GM21360 (cell line): ENCODE results near the gene RNF40.

Source experiments
- ATAC-seq: cut with Tn5 transposase; IDR thresholded peaks from one replicate; pipeline ENCODE4 v1.9.1; 2021; ENCODE audit warnings: mild to moderate bottlenecking, moderate library complexity; ENCODE audit not compliant: unreplicated experiment

The RNF40 gene

GRCh38 chr16:30761928-30762902 lies at the start of gene RNF40, which contains the start of gene CFAP119:
Gene RNF40, plus strand, starts transcription at chr16:30762322. Its CDS starts 224 bp downstream, at chr16:30762546.
Gene CFAP119, minus strand, starts transcription at chr16:30762062. Its CDS starts 314 bp downstream, at chr16:30761748.
- ATAC-seq: peak; percentile 63

DNA sequence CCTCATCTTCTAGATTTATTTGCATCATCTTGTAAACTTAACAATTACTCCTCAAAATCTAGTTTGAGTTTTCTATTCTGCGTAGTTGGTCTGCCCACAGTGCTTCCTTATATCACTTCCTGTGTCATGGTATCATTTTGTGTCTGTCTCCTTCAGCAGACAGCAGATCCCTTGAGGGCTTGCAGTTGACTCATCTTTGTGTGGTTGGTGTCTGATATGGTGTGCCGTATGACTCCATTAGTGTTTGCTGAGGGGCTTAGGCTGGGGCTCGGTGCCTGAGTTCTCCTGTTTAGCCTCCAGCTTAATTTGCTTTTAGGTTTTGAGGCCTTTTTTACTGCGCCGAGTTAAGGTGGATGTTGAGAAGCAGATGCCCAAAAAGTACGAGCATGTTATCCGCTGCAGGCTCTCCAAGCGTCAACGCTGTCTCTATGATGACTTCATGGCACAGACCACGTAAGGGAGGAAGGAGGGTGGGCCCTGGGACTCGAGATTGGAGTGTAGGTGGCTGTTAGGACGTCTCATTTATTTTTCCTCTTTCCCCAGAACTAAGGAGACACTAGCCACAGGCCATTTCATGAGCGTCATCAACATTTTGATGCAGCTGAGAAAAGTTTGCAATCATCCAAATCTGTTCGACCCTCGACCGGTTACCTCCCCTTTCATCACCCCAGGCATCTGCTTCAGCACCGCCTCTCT lies 46.2 kb upstream of the RNF40 start:
- ATAC-seq: no peak

- no peak for ATAC-seq
These were observed 42.0 kb upstream of the RNF40 start for GRCh38 chr16:30720086-30720485.

DNA sequence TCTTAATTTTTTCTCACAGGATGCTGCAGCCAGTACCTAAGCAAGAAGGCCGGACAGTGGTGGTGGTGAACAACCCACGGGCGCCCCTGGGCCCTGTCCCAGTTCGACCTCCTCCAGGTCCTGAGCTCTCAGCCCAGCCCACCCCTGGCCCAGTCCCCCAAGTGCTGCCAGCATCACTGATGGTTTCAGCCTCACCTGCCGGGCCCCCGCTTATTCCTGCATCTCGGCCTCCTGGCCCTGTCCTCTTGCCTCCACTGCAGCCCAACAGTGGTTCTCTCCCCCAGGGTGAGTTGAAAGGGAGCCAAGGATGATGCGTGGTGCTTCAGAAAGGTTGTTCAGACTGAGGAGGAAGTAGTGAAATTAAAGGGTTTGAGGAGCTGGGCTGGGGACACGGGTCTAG lies 41.4 kb upstream of the RNF40 start:
- no peak for ATAC-seq

DNA sequence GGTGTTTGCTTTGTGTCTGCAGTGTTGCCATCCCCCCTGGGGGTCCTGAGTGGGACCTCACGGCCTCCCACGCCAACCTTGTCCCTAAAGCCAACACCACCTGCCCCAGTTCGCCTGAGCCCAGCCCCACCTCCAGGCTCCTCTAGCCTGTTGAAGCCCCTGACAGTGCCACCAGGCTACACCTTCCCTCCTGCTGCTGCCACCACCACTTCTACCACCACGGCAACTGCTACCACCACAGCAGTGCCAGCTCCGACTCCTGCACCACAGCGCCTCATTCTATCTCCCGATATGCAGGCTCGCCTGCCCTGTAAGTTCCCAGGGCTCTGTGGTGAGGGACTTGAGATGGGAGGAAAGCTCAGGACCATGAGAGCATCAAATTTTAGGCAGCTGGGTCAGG lies 41.0 kb upstream of the RNF40 start:
- ATAC-seq: no peak

- ATAC-seq: no peak
These were observed 40.5 kb upstream of the RNF40 start for GRCh38 chr16:30721606-30722005.

DNA sequence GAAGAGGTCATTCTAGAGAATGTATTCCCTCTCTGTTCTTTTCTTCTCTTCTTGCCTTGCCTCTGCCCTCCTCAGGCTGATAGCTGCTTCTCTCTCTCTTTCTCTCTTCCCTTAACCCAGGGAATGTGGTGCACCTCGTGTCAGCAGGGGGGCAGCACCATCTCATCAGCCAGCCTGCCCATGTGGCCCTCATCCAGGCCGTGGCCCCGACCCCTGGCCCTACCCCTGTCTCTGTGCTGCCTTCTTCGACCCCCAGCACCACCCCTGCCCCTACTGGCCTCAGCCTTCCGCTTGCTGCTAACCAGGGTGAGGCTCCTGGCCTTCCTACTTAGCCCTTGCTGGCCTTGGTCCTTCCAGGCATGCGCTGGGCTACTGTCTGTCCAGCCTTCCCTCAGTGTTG lies 39.7 kb upstream of the RNF40 start:
- no peak for ATAC-seq

GRCh38 chr16:30722916-30723315 lies 39.2 kb upstream of the RNF40 start:
- ATAC-seq: no peak

DNA sequence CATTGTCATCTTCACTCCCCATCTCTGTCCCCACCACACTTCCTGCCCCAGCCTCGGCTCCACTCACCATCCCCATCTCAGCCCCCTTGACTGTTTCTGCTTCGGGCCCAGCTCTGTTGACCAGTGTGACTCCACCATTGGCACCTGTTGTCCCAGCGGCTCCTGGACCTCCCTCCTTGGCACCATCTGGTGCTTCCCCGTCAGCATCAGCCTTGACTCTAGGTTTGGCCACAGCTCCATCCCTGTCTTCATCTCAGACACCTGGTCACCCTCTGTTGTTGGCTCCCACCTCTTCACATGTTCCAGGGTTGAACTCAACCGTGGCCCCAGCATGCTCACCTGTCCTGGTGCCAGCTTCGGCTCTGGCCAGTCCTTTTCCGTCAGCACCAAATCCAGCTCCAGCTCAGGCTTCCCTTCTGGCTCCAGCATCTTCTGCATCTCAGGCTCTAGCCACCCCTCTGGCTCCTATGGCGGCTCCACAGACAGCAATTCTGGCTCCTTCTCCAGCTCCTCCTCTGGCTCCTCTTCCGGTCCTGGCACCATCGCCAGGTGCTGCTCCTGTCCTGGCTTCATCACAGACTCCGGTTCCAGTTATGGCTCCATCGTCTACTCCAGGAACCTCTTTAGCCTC lies 38.3 kb upstream of the RNF40 start:
- no peak for ATAC-seq

GRCh38 chr16:30724641-30725417 lies 37.3 kb upstream of the RNF40 start:
- ATAC-seq: no peak

DNA sequence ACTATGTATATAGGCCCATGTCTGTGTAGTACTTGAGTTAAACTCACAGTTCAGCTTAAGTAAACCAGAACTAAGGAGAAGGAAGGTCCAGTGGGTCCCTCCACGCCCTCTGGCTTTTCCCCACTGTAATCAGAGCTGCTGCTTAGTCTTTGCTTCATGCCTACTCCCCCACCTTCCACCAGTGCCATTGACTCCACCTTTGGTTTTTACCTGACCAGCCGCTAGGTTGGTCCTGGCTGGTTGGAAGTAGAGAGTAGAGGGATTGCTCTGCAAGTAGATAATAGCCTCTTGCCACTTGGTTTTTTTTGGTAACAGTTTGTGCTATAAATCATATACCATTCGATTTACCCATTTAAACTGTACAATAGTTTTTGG lies 36.7 kb upstream of the RNF40 start:
- no peak for ATAC-seq

DNA sequence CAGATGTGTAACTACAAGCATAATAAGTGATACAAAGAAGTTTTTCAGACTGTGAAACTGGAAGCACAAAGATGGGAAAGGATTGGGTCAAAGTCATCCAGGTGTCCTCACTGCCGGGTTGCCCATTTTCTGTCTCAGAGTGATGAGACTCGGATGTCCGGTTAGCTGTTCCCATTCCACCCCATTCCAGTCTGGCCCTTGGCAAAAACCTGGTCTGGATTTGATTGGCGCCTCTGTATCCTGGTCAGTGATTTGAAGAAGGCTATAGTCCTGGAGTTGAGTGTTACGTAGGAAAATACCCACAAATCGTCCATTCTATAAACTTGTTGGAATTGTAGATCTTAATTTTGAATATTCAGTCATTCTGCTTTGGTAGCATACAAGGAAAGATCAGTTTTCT lies 33.8 kb upstream of the RNF40 start:
- no peak for ATAC-seq

- no peak for ATAC-seq
These were observed 33.0 kb upstream of the RNF40 start for GRCh38 chr16:30728899-30729672.

DNA sequence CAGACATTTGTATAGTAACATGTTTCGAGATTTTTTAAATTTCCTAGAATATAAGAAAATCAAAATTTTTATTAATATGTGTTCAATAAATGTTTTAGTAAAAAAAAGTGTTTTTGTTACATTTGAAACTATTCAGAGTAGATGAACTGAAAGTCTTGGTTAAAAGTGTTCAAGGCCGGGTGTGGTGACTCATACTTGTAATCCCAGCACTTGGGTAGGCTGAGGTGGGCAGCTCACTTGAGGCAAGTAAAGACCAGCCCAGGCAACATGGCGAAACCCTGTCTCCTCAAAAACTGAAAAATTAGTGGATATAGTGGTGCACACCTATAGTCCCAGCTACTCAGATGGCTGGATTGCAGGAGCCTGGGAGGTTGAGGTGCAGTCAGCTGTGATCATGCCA lies 30.7 kb upstream of the RNF40 start:
- ATAC-seq: no peak

DNA sequence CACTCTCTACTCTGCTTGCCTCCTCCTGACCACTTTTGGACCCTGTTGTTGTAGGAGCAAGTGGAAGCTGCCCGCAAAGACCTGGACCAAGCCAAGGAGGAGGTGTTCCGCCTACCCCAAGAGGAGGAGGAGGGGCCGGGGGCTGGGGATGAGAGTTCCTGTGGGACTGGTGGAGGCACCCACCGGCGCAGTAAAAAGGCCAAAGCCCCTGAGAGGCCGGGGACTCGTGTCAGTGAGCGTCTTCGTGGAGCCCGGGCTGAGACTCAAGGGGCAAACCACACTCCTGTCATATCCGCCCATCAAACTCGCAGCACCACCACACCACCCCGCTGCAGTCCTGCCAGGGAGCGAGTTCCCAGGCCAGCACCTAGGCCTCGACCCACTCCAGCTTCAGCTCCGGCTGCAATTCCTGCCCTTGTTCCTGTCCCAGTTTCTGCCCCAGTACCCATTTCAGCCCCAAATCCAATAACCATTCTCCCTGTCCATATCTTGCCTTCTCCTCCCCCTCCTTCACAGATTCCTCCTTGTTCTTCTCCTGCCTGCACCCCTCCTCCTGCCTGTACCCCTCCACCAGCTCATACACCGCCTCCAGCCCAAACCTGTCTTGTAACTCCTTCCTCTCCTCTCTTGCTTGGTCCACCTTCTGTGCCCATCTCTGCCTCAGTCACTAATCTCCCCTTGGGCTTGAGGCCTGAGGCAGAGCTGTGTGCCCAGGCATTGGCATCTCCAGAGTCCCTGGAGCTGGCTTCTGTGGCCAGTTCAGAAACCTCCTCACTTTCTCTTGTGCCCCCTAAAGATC lies 24.9 kb upstream of the RNF40 start:
- ATAC-seq: no peak

DNA sequence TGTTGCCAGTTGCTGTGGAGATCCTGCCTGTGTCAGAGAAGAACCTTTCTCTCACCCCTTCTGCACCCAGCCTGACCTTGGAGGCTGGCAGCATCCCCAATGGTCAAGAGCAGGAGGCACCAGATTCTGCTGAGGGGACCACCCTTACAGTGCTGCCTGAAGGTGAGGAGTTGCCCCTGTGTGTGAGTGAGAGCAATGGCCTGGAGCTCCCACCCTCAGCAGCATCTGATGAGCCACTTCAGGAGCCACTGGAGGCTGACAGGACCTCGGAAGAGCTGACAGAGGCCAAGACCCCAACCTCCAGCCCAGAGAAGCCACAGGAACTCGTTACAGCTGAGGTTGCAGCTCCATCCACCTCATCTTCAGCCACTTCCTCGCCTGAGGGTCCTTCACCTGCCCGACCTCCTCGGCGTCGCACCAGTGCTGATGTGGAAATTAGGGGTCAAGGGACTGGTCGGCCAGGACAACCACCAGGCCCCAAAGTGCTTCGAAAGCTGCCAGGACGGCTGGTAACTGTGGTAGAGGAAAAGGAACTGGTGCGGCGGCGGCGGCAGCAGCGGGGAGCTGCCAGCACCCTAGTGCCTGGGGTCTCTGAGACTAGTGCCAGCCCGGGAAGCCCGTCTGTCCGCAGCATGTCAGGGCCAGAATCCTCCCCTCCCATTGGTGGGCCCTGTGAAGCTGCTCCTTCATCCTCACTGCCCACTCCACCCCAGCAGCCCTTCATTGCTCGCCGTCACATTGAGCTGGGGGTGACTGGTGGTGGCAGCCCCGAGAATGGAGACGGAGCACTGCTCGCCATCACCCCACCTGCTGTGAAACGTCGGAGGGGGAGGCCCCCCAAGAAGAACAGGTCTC lies 24.1 kb upstream of the RNF40 start:
- ATAC-seq: no peak

- ATAC-seq: no peak
These were observed 22.9 kb upstream of the RNF40 start for GRCh38 chr16:30738984-30739951.
